Left lung (tissue), 10 donors: ENCODE results near the gene GGCX. TPM values are rescaled to one million over a fixed set of nuclear protein-coding genes. Genes with fewer than 3 reads are reported as not detected.

Experiments
- ATAC-seq: fragments of 200-7000 bp; cut with Tn5 transposase; one replicate; pipeline ENCODE4 v1.9.1; 2020; ENCODE audit warnings: moderate library complexity
- DNase-seq, 4 donors: peaks; one replicate each; pipeline ENCODE4 v3.0.0-alpha.2; 2013 to 2020
- H3K27ac ChIP-seq, 2 donors: fragments of 200-600 bp; sonication (generic) in 1 of 2; one replicate each; pipeline versions ENCODE4 v1.5.0 to v1.8.0; 2020 to 2021
- H3K27me3 ChIP-seq, 2 donors: fragments of 200-600 bp; sonication (generic) in 1 of 2; one replicate each; pipeline versions ENCODE4 v1.5.0 to v1.8.0; 2020 to 2021
- H3K36me3 ChIP-seq, 2 donors: fragments of 200-600 bp; sonication (generic) in 1 of 2; one replicate each; pipeline versions ENCODE4 v1.5.0 to v1.8.0; 2020 to 2021
- H3K4me1 ChIP-seq, 2 donors: fragments of 200-600 bp; one replicate each; pipeline ENCODE4 v1.8.0; 2021
- H3K4me3 ChIP-seq, 2 donors: fragments of 200-600 bp; sonication (generic) in 1 of 2; one replicate each; pipeline versions ENCODE4 v1.5.0 to v1.8.0; 2020 to 2021; ENCODE audit warnings: mild to moderate bottlenecking in 1 of 2
- H3K9me3 ChIP-seq, 2 donors: fragments of 200-600 bp; sonication (generic) in 1 of 2; one replicate each; pipeline versions ENCODE4 v1.5.0 to v1.8.0; 2020 to 2021
- CTCF ChIP-seq, 2 donors: fragments of 200-600 bp; sonication (generic) in 1 of 2; IDR thresholded peaks; one replicate each; pipeline versions ENCODE4 v1.5.0 to v1.8.0; 2021; ENCODE audit warnings: antibody characterized with exemption in 2 of 2
- intact Hi-C, 2 donors: fragments of 100-400 bp; cut with DNase I; formaldehyde crosslinking; loops; one replicate each; pipeline versions ENCODE4 v1.11.2 to v1.14.2; 2022
- polyA plus RNA-seq, 6 donors: library from polyadenylated mRNA; unstranded; fragments of 120-200 nt; gene quantifications; one replicate each; pipeline ENCODE4 v1.2.1, GENCODE V29; 2013; ENCODE audit not compliant: insufficient read length in 6 of 6
- total RNA-seq, 2 donors: library from RNA; stranded (reverse); fragmentation: NEBNext Ultra II Directional; extraction: Animal tissue kit (Norgen Biotek cat#: 25700); gene quantifications; one replicate each; pipeline ENCODE4 v1.2.1, GENCODE V29; 2021
- donor health status: DM: no; HTN: yes; CAD: no.
- donor health status: DM: no; HTN: no; CAD: no.

Gene GGCX
- total and polyA plus RNA-seq, 8 donors, result 31.9 to 126 (median 37.7) TPM

GRCh38 chr2:85584354-85584856 is 23.1 kb upstream of the GGCX start, which contains the start of gene VAMP5:
VAMP5 (plus strand) TSS chr2:85584431; CDS start chr2:85584491, 60 bp downstream.
- H3K36me3 ChIP-seq, result peaks cover 0 to 25% of the 10 kb centered on the region in 2 donors
- no peaks in the 10 kb centered on the region for H3K27me3 ChIP-seq
- peak within 1 kb of the TSS; percentile 48 to 64 for H3K4me3 ChIP-seq
- intact Hi-C loops, result no loop called here
- peaks cover 49 to 98% of the 10 kb centered on the region in 2 donors for H3K4me1 ChIP-seq
- DNase-seq (peak in 2 of 4 donors; percentile 51 to 88), ATAC-seq (peak; percentile 49)
- no peaks in the 10 kb centered on the region for H3K9me3 ChIP-seq
- no peak for TF ChIP-seq CTCF (IDR thresholded peaks at IDR 0.05)
- H3K27ac ChIP-seq, result peak within 1 kb of the TSS; percentile 89 to 92

GRCh38 chr2:85583667-85584353 is 22.5 kb upstream of the GGCX start:
- Histone ChIP-seq H3K27me3 (no peaks in the 10 kb centered on the region), H3K9me3 (no peaks in the 10 kb centered on the region), H3K4me3 (peak overlapping the region; percentile 48 to 64), H3K27ac (peak overlapping the region; percentile 89 to 92), H3K4me1 (peaks cover 49 to 98% of the 10 kb centered on the region in 2 donors), H3K36me3 (peaks cover 0 to 25% of the 10 kb centered on the region in 2 donors)
- DNase-seq (no peak), ATAC-seq (no peak)
- TF ChIP-seq CTCF (IDR thresholded peaks at IDR 0.05), result no peak
- intact Hi-C loops, result no loop called here

- Histone ChIP-seq H3K4me3 (no peak overlapping the region), H3K27ac (peak overlapping the region in 1 of 2 donors; percentile 92), H3K4me1 (peaks cover 43 to 97% of the 10 kb centered on the region in 2 donors), H3K9me3 (no peaks in the 10 kb centered on the region), H3K36me3 (peaks cover 0 to 25% of the 10 kb centered on the region in 2 donors), H3K27me3 (no peaks in the 10 kb centered on the region)
- no peak for TF ChIP-seq CTCF (IDR thresholded peaks at IDR 0.05)
- DNase-seq (no peak), ATAC-seq (no peak)
- intact Hi-C loops, result no loop called here
Observed at GRCh38 chr2:85582492-85582891, 21.2 kb upstream of the GGCX start.

GRCh38 chr2:85580206-85580605 is 18.9 kb upstream of the GGCX start:
- no peaks in the 10 kb centered on the region for H3K9me3 ChIP-seq
- peak overlapping the region; percentile 90 to 91 for H3K27ac ChIP-seq
- DNase-seq, result no peak
- H3K4me3 ChIP-seq, result peak overlapping the region in 1 of 2 donors; percentile 59
- peaks cover 0 to 25% of the 10 kb centered on the region in 2 donors for H3K36me3 ChIP-seq
- no peak for TF ChIP-seq CTCF (IDR thresholded peaks at IDR 0.05)
- no peak for ATAC-seq
- peaks cover 27 to 89% of the 10 kb centered on the region in 2 donors for H3K4me1 ChIP-seq
- intact Hi-C loops, result no loop called here
- no peaks in the 10 kb centered on the region for H3K27me3 ChIP-seq

GRCh38 chr2:85579266-85579935 is 18.1 kb upstream of the GGCX start:
- Histone ChIP-seq H3K4me3 (peak overlapping the region in 1 of 2 donors; percentile 59), H3K4me1 (peaks cover 22 to 81% of the 10 kb centered on the region in 2 donors), H3K27me3 (no peaks in the 10 kb centered on the region), H3K9me3 (no peaks in the 10 kb centered on the region), H3K27ac (peak overlapping the region; percentile 90 to 91), H3K36me3 (peaks cover 0 to 25% of the 10 kb centered on the region in 2 donors)
- intact Hi-C loops, result no loop called here
- no peak for TF ChIP-seq CTCF (IDR thresholded peaks at IDR 0.05)
- peak; percentile 7 for ATAC-seq
- peak in 1 of 4 donors; percentile 40 for DNase-seq
